ENCODE data around the gene CAPZB.

The CAPZB gene

DNA sequence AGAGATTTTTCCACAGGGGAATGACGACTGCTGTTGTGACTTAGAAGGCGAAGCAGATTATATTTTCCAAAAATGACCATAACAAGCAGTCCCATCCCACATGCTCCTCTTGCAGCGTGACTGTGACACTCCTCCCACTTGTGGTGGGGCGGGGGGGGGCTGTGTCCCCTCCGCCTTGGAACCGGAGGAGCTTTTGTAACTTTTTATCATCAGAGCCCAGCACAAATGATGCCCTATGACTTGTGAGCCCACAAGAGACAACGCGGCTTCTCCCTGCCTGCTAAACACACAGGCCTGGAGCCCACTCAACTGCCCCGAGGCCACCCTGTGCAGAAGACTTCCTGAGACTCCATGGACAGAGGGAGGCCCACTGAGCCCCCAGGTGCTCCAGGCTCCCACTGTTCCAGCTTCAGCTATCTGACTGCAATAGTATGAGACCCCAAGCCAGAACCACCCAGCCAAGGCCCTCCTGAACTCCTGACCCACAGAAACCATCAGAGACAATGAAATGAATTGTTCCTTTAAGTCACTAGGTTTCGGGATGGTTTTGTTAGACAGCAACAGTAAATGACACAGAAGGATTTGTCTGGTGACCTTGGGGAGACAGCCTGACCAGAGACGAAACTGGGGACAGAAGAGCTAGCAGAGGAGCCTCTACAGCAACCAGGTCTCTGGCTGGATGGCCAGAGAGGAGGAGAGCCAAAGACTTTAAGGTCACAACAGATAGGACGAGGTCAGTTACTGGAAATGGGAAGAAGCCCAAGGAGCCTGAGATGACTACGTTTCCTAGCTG, 58.8 kb downstream of the CAPZB start:
- no peak for ATAC-seq

DNA sequence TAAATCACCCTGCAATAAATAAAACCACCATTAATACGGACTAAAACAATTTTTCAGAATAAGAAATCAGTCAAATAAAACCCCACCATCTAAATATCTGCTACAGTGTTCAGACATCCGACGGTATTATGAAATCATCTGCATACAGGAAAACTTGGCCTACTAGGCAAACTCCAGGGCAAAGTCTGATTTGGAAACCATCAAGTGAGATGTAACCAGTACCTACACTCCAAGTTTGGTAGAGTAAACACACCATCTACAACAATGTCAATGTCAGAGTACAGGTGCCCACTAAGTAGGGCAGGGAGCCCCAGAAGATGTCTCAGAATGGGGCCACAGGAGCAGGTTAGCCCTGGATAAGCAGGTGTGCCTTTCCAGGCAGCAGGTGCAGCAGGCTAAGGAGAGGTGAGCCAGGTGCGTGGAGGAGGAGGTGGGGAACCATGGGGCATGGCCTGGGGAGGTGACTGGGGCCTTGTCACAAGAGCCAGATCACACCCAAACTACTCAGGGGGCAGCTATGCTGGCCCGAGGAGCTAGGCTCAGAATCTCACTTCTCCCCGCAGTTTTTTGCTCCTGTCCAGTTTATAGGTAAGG, 59.6 kb downstream of the CAPZB start:
- ATAC-seq: no peak

DNA sequence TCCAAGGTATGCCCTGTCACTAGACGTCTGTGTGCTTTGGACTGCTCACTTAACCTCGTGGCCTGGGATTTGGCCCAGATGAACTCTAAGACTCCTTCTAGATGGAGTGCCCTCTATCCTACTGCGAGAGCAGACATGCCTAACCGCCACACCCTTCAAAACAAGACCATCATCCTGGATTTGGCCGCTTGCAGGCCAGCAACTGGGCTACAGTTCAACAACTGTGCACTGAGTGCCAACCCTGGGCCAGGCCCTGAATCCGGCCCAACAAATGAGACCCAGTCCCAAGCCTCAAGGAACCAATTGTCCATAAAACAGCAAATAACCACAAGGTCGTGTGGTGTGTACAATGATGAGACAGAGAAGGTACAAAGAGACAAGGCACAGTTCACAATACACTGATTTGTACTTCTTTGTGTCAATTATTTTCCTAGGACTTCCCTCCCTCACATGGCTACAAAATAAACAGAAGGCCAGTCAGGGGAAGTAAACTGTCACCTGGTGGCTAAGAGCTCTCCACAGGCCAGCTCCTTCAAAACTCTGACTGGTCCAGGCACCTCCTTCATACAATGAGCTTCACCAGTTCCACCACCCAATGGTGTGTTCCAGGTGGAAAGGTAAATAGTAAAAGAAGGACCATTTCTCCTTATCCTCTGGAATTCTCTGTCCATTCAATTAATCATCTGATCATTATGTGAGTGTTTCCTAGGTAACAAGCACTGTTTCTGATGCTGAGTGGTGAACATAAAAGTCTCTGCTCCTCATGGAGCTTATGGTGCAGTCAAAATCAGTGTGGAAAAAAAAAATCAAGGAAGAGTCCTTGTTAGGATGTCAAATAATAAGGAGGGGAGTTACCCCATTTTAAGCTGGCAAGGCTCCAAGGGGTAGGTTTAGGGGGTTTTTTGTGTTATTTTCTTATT, 60.4 kb downstream of the CAPZB start:
- no peak for ATAC-seq

DNA sequence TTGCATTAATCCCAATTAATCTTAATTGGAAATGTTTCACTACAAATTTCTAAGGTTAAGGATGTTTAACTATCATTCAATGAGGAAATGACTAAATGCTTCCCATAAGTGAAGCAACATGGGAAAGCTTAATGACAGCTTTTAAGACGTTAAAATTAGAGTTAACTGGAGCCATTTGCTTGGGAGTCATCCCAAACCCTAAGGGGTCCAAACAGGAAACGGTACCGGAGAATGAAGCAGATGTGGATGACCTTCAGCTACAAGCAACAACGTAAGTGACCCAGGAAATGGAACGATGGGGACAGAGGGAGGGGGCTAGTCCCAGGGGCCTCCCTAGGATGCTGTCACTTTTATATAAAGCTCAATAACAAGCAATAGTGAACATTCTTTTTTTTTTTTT, 62.2 kb downstream of the CAPZB start:
- no peak for ATAC-seq

DNA sequence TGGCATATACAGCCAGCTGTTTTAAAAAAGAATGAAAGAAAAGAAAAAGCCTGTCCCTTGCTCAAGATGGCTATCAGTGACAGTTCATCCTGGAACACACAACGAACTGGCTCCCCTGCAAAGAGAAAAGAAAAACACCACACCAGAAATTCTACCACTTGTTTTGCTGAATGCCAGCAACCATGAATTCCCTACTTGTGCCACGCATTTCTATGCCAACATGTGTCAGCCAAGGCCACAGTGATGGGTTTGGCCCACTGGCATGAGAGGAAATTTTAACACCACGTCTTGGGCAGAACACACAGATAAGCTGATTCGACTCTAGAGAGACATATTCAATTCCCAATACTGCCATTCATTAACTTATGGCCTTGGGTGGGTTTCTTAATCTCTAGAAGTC, 64.0 kb downstream of the CAPZB start:
- no peak for ATAC-seq

DNA sequence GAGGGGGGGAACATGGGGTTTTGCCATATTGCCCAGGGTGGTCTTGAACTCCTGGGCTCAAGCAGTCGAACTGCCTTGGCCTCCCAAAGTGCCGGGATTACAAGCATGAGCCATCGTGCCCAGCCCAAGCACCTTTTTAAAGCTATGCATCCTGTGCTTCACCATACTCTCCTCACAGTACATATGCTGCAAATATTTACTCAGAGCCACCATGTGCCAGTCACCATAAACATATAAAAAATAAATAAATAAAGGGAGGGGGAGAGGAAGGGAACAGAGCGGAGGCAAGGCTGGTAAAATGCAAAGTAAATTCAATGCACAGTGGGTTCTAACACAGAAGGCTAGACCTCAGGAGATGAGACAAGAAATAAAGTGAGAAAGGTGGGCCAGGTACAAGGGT, 64.7 kb downstream of the CAPZB start:
- ATAC-seq: no peak

DNA sequence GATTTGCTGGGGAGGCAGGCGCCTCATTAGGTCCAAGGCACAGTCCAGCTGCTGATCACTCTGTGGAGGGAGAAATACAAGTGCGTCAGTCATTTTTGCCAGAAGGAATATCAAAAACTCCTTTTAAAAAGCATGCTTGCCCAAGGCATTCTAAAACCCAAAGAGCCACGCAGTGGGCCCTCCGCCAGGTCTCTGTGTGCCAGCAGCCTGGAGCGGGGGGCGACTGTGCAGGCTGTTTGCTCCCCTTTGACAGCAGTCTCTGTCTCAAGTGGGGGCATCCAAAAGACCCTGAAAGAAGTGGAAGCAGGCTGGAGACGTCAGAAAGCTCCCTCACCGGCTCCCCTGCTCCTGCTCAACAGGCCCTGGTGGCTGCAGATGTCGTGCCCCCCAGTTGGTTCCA, 65.6 kb downstream of the CAPZB start:
- no peak for ATAC-seq

DNA sequence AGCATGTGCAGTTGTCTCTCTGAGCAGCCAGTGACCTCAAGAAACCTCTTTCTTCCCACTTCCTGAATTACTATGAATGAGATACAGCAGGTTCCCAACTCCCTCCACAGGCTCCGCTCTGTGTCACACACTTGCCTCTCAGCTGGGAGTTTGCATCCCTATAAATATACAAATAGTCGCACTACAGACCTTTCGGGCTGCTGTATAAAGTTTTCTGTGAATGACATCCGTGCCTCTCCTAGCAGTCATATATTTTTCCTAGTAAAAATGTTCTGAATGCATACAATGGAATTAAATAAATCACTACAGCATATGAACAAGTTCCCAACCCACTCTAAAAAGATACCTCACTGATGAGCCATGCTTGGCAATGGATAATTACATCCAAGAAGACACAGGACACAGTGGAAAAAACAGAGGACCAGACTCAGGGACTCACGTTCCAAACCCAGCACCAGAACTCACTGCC, 66.8 kb downstream of the CAPZB start:
- ATAC-seq: no peak

DNA sequence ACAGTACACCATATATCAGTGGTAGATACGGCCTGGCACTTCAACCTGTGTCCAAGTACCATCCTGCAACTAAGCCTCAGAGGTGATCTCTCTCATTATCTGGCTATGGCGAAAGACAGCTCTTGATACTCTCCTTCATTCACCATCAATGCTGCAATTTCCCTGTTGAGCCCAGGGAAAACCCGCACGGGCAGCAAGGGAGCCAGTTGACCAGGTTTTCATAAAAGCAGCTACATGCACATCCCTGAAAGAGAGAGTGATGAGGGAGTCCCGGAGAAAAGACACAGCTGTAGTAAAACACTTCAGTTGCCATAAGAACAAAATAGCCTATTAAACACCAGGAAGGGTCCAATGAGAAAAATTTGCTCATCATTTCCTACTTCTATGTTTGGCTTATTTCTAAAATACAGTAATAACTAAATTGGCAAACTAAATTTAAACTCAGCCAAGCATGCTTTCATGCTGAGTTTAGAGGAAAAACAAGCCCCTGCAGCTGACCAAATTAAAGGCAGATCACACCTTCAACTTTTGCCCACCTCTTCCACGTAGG, 68.3 kb downstream of the CAPZB start:
- ATAC-seq: no peak

DNA sequence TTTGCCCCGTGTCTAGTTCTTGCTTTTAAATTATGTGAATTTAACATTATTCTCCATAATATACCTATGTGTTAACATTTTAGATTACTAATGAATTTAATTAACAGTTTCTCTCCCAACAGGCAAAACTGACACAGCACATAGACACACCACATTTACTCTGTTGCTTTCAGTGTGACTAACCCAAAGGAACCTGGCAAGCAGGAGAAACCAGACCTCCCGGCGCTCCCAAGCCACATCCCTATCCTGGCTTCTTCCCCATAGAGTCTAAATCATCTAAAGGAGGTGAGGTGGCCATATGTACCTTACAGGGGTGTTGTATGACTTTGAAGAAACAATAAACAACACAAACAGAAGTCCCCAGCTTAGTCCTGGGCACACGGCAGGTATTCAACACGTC, 69.2 kb downstream of the CAPZB start:
- ATAC-seq: no peak

DNA sequence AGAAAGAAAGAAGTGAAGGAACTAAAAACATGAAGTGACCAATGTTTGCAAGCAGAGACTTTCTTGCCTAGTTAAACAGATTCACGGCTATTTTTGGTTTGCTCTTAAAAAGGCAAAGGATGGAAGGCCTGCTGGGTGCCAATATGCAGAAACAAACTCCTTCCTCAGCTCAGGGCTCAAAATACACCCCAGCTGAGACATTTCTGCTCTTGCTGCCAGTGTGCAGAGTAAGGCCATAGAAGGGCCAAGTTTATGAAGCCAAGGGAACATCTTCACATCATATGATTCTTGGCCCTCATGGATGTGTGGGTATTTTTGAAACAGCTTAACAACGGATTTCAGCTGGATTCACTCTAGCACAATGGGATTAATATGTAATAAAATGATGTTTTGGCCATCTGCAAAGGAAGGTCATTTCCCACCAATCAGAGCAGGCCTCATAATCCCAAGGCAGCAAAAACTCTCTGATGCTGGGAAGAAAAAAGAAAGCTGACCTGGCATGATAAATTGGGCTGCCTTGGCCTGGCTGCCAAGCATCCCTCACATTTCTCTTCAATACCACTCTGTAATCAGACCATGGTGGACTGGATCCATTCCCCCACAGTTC, 70.7 kb downstream of the CAPZB start:
- no peak for ATAC-seq

DNA sequence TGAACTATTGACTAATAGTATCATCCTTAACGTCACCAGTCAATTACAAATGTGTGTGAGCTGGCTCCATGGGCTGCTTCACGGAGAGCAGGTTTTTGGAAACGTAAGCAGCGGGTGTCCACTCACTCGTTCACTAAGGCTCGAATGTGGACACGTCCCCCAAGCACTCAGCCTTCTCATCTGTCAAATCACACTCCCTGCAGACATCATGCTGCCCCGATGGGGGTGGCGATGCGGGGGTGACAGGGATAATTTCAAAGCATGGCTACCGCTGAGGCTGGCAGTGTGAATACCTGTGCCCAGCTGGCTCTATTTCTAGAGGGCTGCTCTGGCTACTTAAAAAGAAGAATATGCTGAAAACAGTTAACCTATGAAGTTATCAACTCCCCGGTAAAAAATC, 71.3 kb downstream of the CAPZB start:
- no peak for ATAC-seq

DNA sequence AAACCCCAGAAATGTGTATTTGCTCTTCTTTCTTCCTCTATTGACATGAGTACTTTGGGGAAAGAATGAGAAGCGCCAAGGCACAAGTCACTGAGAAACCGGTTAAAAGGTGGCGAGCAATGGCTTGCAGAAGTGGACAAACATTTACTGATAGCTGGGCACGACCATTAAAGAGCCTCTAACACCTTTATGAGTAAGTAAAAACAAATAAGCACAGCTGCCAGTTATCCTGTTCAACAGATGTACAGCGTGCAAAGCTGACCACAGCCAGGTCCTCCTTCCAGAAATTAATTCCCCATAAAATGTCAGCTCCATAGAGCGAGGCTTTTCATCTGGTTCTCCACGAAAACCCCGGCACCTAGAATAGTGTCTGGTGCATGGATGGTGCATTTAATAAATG, 72.7 kb downstream of the CAPZB start:
- ATAC-seq: no peak

DNA sequence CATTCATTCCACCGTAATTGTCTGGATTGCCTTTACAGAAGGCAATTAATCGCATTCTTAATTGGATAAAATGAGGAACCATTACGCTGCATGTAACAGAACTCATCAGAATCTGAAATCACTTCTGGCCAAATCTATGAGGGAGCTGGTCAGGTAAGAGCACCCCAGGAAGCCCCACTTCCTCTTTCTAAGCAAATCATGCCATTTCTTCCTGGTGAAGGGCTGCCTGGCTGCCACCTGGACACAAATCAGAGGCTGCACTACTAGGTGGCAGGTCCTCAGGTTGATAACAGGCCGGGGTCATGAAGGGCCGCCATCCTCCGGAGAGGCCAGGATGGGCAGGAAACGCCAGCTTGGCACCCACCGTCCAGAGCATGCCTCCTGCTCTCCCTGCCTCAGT, 73.7 kb downstream of the CAPZB start:
- ATAC-seq: no peak

DNA sequence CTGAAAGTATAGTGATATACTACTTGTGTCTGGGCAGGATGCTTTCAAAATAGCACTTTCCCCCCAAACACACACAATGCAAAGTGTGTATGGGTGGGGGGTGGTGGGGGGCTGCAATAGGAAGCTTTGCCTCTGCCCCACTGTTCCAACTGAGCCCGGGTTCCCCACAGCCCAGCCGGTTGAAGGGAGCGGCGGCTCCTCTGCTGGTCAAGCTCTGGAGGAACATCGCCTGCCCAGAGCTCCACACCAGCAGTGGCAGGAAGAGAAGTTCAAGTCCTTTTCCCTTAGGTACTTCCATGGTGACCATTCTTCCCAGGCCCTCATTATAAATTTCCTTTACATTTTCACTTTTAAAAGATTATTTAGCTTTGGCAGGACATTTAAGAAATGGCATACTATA, 74.9 kb downstream of the CAPZB start:
- no peak for ATAC-seq

DNA sequence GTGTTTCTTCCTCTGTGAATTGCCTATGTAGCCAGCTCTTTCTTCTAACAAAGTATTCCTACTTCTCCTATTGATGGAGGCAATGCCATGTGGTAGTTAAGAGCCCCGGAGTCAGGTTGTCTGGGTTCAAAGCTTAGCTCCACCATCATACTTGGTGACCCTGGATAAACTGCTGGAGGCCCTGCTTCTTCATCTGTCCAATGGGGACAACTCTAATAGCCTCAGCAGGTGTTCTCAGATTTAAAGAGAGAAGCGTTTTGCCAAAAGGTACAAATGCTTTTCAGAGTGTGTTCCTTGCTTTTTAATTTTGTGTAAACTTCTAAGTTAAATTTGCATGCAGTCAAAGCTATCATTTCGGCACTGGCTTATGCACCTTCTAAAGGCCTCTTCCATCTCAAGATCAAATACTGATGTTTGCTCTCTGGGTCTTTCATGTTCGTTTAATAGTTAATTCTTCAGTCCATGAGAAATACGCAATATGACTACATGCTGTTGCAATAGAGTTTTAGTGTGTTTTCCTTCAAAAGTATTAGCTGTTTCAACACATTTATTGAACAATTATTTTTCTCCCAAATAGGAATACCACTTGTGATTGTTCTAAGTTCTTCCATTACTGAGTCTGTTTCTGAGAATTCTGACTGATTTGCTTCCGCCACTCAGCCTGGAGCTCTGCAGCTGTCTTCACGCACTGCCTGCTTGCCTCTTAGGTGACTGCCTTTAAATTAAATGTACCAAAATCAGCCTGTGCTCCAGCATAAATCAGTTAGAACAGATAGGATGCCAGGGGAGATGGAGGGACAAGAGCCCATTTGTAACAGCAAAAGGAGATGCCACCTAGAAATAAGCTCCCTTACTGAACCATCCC, 75.6 kb downstream of the CAPZB start:
- ATAC-seq: no peak

DNA sequence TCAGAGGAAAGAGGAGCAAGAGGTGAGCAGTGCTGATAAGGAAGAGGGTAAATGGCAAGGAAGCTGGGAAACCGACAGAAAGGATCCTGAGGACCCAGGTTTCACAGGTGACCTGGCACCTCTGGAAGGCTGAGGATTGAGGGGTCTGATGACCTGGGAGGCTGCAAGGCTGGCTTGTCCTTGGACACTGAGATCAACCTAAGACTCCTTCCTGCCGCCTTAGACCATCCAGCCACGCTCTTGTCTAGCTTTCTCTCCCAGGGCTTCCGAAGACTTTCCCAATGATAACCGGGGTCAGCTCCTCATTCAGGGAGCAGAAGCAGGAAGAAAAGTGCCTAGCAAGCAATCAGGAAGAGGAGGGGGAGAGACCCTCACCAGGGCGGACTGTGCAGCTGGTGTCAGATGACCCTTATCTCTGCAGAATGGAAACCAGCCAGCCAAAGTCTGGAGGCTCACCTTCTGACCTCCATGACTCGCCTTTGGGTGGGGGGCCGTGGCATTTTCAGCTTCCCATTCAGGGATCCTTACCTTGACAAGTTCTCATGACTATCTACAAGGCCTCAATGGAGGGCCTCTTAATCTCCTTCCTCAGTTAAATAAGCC, 77.7 kb downstream of the CAPZB start:
- no peak for ATAC-seq

DNA sequence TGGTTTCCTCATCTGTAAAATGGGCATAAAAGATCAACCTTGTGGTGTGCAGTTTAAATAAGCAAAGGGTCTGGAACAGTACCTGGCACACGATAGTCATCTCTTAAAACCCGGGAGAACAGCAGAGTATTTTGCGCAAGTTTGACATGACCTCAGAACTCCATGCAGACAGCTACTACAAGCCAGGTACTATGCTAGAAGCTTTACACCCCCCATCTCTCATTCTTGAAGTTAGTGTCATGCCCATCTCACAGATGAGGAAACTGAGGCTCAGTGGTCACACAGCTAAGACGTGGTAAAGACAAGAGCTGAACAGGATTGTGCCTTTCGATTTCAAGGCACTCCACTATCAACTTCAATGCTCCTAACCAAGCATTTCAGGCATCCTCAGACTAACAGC, 78.7 kb downstream of the CAPZB start:
- no peak for ATAC-seq

DNA sequence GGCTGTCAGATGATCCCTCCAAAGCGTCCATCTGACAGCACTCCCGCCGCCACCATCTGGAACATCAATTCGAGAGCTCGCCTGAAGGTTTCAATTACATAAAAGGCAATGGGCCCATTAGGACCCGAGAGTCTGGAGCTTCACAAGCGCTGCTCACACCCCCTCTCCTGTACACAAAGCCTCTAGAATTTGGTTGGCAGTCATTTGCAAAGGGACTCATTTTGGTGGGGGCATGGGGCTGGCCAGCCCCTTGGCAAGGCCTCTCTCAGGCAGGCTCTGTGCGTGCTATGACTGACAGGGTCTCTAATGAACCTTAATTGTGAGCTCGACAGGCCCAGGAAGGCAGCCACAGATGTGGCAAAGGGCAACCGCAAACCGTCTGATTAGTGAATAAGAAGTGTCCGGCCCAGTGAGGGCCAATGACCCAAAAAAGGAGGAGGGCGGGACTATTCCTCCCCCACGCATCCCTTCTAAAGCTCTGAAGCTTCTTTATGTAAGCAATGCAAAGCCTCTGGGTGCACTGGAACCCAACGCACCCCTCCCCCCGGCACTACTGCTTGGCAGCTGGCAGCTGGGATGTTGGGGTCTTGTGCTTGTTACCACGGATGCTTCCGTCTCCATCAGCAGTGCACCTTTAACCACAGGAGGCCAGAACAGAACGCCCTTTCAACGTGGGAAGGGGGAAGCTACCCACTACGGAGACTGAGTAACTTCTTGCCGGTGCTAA, 79.4 kb downstream of the CAPZB start:
- no peak for ATAC-seq

DNA sequence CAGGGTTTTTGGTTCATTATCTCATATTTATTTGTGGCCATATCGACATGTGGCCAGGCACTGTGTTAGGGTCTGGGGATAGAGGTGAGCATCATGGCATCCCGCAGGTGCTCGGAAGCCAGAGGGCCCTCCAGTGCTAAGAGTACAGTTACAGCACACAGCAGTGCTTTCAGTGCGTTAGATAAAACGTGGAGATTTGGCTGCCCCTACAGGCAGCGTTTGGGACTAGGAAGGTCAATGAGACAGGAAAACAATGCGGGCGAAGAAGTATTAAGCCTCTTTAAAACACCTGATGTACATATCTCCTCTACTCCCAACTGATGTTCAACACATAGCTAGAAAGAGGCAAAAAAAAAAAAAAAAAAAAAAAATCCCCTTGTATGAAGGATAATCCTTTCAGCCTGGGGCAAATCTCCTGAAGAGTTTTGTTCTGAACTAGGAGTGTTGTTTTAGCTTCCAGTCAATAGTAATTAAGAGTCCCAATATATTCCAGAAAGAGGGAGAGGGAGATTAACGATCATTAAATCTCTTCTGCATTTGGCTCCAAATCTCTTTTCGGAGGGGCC, 80.1 kb downstream of the CAPZB start:
- ATAC-seq: no peak

All from activated CD4-positive, CD25-positive, alpha-beta regulatory T cell treated with anti-CD3 and anti-CD28 coated beads, Interleukin-2, amount 50 U/mL, for 24 hours (primary cell).